K562 (cell line): ENCODE measurements around the gene TRMT112. TPM values are rescaled to one million over a fixed set of nuclear protein-coding genes. Genes with fewer than 3 reads are reported as not detected.

Experiments used
- ERF ChIP-seq: fragments of 450-650 bp; formaldehyde crosslinking; IDR thresholded peaks from 2 replicates; pipeline ENCODE4 v1.4.0; 2020; ENCODE audit warnings: mild to moderate bottlenecking, mixed read lengths
- JUN ChIP-seq, 2 experiments: sonication (generic) in 1 of 2; formaldehyde crosslinking in 1 of 2; IDR thresholded peaks; 2 replicates each; pipeline versions ENCODE4 v1.6.1 to v1.8.0; 2012 to 2022; ENCODE audit warnings: borderline replicate concordance in 2 of 2, mild to moderate bottlenecking in 2 of 2, improper control_type of control experiment in 1 of 2, low read depth in 1 of 2, low read length in 1 of 2, missing genetic modification reagents in 1 of 2
- LARP7 ChIP-seq: fragments of 450-650 bp; IDR thresholded peaks from 2 replicates; pipeline ENCODE4 v1.6.1; 2016
- MAFG ChIP-seq: fragments of 450-650 bp; conservative IDR thresholded peaks from 2 replicates; pipeline ENCODE4 v1.6.1; 2016; ENCODE audit warnings: missing genetic modification characterization, missing compliant biosample characterization
- MEF2D ChIP-seq: conservative IDR thresholded peaks from 2 replicates; pipeline ENCODE4 v1.6.1; 2016; ENCODE audit warnings: low read depth, missing genetic modification characterization, missing compliant biosample characterization
- NEUROD1 ChIP-seq: fragments of 150-350 bp; IDR thresholded peaks from 2 replicates; pipeline ENCODE4 v1.6.1; 2014; ENCODE audit warnings: borderline replicate concordance, low read length, low read depth; ENCODE audit not compliant: partially characterized antibody
- NFATC3 ChIP-seq: fragments of 450-650 bp; IDR thresholded peaks from 2 replicates; pipeline ENCODE4 v1.6.1; 2017; ENCODE audit warnings: mild to moderate bottlenecking
- NR2C2 ChIP-seq, 2 experiments: fragments of 200-800 bp in 1 of 2; sonication (Bioruptor generic) in 1 of 2; sonication (generic) in 1 of 2; formaldehyde crosslinking in 1 of 2; IDR thresholded peaks; 2 replicates each; pipeline versions ENCODE4 v1.6.1 to v1.8.0; 2016 to 2022; ENCODE audit warnings: mild to moderate bottlenecking in 1 of 2, missing compliant biosample characterization in 1 of 2, missing genetic modification characterization in 1 of 2, missing genetic modification reagents in 1 of 2
- OTX1 ChIP-seq: fragments of 450-650 bp; formaldehyde crosslinking; IDR thresholded peaks from 2 replicates; pipeline ENCODE4 v1.4.0; 2022; ENCODE audit warnings: mild to moderate bottlenecking
- PHF20 ChIP-seq: fragments of 450-650 bp; IDR thresholded peaks from 2 replicates; pipeline ENCODE4 v1.6.1; 2018; ENCODE audit not compliant: partially characterized antibody
- POLR2AphosphoS2 ChIP-seq: IDR thresholded peaks from 2 replicates; pipeline ENCODE4 v1.6.1; 2012; ENCODE audit warnings: low read length, improper control_type of control experiment
- POLR2B ChIP-seq: fragments of 450-650 bp; IDR thresholded peaks from 2 replicates; pipeline ENCODE4 v1.6.1; 2018; ENCODE audit warnings: low read depth; ENCODE audit not compliant: partially characterized antibody
- TAF7 ChIP-seq: fragments of 450-650 bp; IDR thresholded peaks from 2 replicates; pipeline ENCODE4 v1.6.1; 2016; ENCODE audit warnings: missing genetic modification characterization, missing compliant biosample characterization
- TAF9B ChIP-seq: fragments of 450-650 bp; IDR thresholded peaks from 2 replicates; pipeline ENCODE4 v1.6.1; 2018; ENCODE audit warnings: mild to moderate bottlenecking; ENCODE audit not compliant: partially characterized antibody
- YY1 ChIP-seq, 3 experiments: IDR thresholded peaks; 2 replicates each; pipeline ENCODE4 v1.6.1; 2011; ENCODE audit warnings: low read length in 2 of 3, mild to moderate bottlenecking in 2 of 3, moderate library complexity in 2 of 3, borderline replicate concordance in 1 of 3, control low read depth in 1 of 3, low read depth in 1 of 3; ENCODE audit not compliant: insufficient read depth in 3 of 3, insufficient replicate concordance in 2 of 3, control insufficient read depth in 1 of 3, insufficient read length in 1 of 3; ENCODE audit errors: extremely low read depth in 1 of 3
- polyA plus RNA-seq, 8 experiments: library from polyadenylated mRNA; depleted of rRNA in 4 of 8; stranded (reverse) in 5 of 8; unstranded in 3 of 8; fragments of >200 nt; fragmentation: Nextera tagmentation in 2 of 8; fragmentation: Illumina TruSeq in 1 of 8; extraction: Ambion mirVana in 2 of 8; extraction: Trizol in 1 of 8; gene quantifications; 2 replicates each; pipeline versions ENCODE4 v1.2.1 to v1.2.3, GENCODE V29; 2011 to 2014; ENCODE audit warnings: inconsistent platforms in 1 of 8, missing spikeins in 1 of 8
- total RNA-seq, 7 experiments: library from RNA; depleted of rRNA in 6 of 7; stranded (reverse); fragments of >200 nt in 6 of 7; fragmentation: Illumina TruSeq in 2 of 7; extraction: Trizol in 2 of 7; gene quantifications; 2 replicates each; pipeline versions ENCODE4 v1.2.1 to v1.2.3, GENCODE V29; 2011 to 2021; ENCODE audit warnings: low replicate concordance in 1 of 7
- TF ChIP-seq, protein P1 (sequence below), 2 experiments: IDR thresholded peaks in 1 of 2; conservative IDR thresholded peaks in 1 of 2; 2 replicates each; pipeline ENCODE4 v1.6.1; 2016; ENCODE audit warnings: low read depth in 2 of 2, mild to moderate bottlenecking in 1 of 2, missing compliant biosample characterization in 1 of 2, missing genetic modification characterization in 1 of 2, moderate library complexity in 1 of 2
- TF ChIP-seq, protein P2 (sequence below): sonication (generic); formaldehyde crosslinking; IDR thresholded peaks from 2 replicates; pipeline ENCODE4 v1.5.0; 2020; ENCODE audit warnings: missing genetic modification reagents

Gene TRMT112
- total and polyA plus RNA-seq, 9 of the 15 experiments (the other 6 are each of a cell fraction or from before 2014, with no cell fraction given): 162 to 444 (median 300) TPM

DNA sequence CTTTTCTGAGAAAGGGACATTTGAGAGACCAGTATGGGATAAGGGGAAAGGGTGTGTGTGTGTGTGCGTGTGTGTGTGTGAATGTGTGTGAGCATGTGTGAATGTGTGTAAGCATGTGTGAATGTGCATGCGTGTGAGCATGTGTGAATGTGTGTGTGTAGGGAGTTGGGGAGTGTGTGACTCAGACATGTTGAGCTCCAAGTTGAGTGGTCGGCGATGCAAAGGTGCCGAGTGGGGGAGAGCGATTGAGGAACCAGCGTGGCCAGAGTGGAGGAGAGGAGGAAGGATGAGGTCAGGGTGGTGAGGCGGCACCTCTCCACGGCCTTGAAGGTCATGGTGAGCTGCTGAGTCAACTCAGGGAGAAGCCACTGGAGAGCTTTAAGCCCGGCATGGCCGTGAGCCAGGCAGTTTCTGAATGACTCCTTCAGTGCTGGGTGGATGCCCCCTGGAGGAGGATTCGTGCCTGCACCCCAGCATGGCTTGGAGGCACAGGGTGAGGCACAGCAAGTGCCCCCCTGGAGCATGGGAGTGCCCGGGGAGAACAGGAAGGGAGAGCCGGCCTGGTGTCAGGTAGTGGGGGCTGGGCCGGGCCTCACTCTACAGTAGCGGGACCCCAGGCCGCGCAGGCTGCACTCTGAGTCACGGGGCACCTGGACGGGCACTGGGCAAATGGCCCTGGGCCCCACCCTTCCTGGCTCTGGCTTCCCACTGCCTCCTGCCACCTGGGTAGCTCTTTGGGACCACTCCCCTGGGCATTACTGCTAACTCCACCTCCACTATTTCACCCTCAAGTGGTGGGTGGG lies 14.4 kb upstream of the TRMT112 start (continued):
- TF ChIP-seq, protein P1, sequence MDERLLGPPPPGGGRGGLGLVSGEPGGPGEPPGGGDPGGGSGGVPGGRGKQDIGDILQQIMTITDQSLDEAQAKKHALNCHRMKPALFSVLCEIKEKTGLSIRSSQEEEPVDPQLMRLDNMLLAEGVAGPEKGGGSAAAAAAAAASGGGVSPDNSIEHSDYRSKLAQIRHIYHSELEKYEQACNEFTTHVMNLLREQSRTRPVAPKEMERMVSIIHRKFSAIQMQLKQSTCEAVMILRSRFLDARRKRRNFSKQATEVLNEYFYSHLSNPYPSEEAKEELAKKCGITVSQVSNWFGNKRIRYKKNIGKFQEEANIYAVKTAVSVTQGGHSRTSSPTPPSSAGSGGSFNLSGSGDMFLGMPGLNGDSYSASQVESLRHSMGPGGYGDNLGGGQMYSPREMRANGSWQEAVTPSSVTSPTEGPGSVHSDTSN (CRISPR knock-in tag; IDR thresholded peaks at IDR 0.05; ENCODE audit: low read depth): no peak
- TF ChIP-seq, protein P1 (tag; conservative IDR thresholded peaks at IDR 0.05; ENCODE audit: low read depth): 0 out of 2 replicates have a peak, but pooled peaks have one; percentile 38
- TF ChIP-seq YY1 (IDR thresholded peaks at IDR 0.05; ENCODE audit: borderline replicate concordance in 1 of 3, control insufficient read depth in 1 of 3, extremely low read depth in 1 of 3, insufficient read depth in 3 of 3, insufficient read length in 1 of 3, insufficient replicate concordance in 2 of 3, low read depth in 1 of 3, low read length in 2 of 3) (peak in 2 of 3 experiments; percentile 49 to 75), TAF7 (tag) (0 out of 2 replicates have a peak, but pooled peaks have one; percentile 19), NEUROD1 (peak; percentile 44), POLR2B (peak; percentile 44), POLR2AphosphoS2 (no peak), MEF2D (0 out of 2 replicates have a peak, but pooled peaks have one; percentile 27), PHF20 (peak; percentile 75), ERF (0 out of 2 replicates have a peak, but pooled peaks have one; percentile 32), OTX1 (peak; percentile 94), NFATC3 (peak; percentile 33; the same call in 1 of the 2 replicates), TAF9B (peak; percentile 62), MAFG (tag) (peak; percentile 69), LARP7 (peak; percentile 95; the same call in 1 of the 2 replicates), NR2C2 (CRISPR knock-in tag; IDR thresholded peaks at IDR 0.05) (peak; percentile 82), NR2C2 (tag; IDR thresholded peaks at IDR 0.05) (peak; percentile 86), JUN (IDR thresholded peaks at IDR 0.05; ENCODE audit: borderline replicate concordance, low read depth, low read length) (peak; percentile 66; the same call in 1 of the 2 replicates), JUN (CRISPR knock-in tag; IDR thresholded peaks at IDR 0.05; ENCODE audit: borderline replicate concordance) (0 out of 2 replicates have a peak, but pooled peaks have one; percentile 21)
- TF ChIP-seq, protein P2, sequence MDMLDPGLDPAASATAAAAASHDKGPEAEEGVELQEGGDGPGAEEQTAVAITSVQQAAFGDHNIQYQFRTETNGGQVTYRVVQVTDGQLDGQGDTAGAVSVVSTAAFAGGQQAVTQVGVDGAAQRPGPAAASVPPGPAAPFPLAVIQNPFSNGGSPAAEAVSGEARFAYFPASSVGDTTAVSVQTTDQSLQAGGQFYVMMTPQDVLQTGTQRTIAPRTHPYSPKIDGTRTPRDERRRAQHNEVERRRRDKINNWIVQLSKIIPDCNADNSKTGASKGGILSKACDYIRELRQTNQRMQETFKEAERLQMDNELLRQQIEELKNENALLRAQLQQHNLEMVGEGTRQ (CRISPR knock-in tag): no peak
